Esophagus squamous epithelium (tissue), 5 donors: Measurements from ENCODE around the gene TIMP3. TPM values are rescaled to one million over a fixed set of nuclear protein-coding genes. Genes with fewer than 3 reads are reported as not detected.

Experiments used
- DNase-seq: peaks from one replicate; lab custom pipeline; 2025; lab: John Stamatoyannopoulos, UW
- H3K27ac ChIP-seq, 4 donors: fragments of 200-600 bp; sonication (generic); one replicate each; pipeline ENCODE4 v1.5.1; 2016 to 2019; ENCODE audit warnings: mild to moderate bottlenecking in 1 of 4
- H3K27me3 ChIP-seq, 4 donors: fragments of 200-600 bp; sonication (generic); 1 replicate in 3 of 4; 2 replicates in 1 of 4; pipeline versions ENCODE4 v1.5.1 to v1.6.0; 2017 to 2021; ENCODE audit warnings: antibody characterized with exemption in 1 of 4
- H3K36me3 ChIP-seq, 3 donors: fragments of 200-600 bp; sonication (generic); one replicate each; pipeline ENCODE4 v1.5.1; 2016 to 2019
- H3K4me1 ChIP-seq, 3 donors: fragments of 200-600 bp; sonication (generic); one replicate each; pipeline ENCODE4 v1.5.1; 2017 to 2019
- H3K4me3 ChIP-seq, 4 donors: fragments of 200-600 bp; sonication (generic); 1 replicate in 3 of 4; 2 replicates in 1 of 4; pipeline ENCODE4 v1.5.1; 2016 to 2019; ENCODE audit warnings: mild to moderate bottlenecking in 2 of 4, moderate library complexity in 1 of 4
- H3K9me3 ChIP-seq, 3 donors: fragments of 200-600 bp; sonication (generic); one replicate each; pipeline ENCODE4 v1.5.1; 2016 to 2019
- POLR2A ChIP-seq, 4 donors: fragments of 450-650 bp; IDR thresholded peaks; one replicate each; pipeline ENCODE4 v1.6.1; 2017; ENCODE audit warnings: antibody characterized with exemption in 4 of 4, mild to moderate bottlenecking in 4 of 4, moderate library complexity in 3 of 4
- WGBS, 2 donors: methylation state at CpG; one replicate each; pipeline ENCODE4 v1.1.5; 2018; 5-methylcytosine and 5-hydroxymethylcytosine counted together
- intact Hi-C: fragments of 100-400 bp; cut with DNase I; formaldehyde crosslinking; loops from one replicate; pipeline ENCODE4 v1.15.0; 2022
- total RNA-seq, 4 donors: library from RNA; depleted of rRNA; stranded (reverse); fragments of >200 nt; gene quantifications; one replicate each; pipeline ENCODE4 v1.1.0, GENCODE V29; 2016
- TF ChIP-seq, protein P1 (sequence below), 6 experiments: fragments of 450-650 bp in 4 of 6; fragments of 200-600 bp in 2 of 6; sonication (generic) in 2 of 6; IDR thresholded peaks; one replicate each; pipeline ENCODE4 v1.5.1; 2016 to 2019; ENCODE audit warnings: antibody characterized with exemption in 6 of 6, mild to moderate bottlenecking in 4 of 6, moderate library complexity in 4 of 6
- donor health status: DM: yes; HTN: yes; CAD: no.

Gene TIMP3
- total RNA-seq, 4 donors from 2014 or later = 15.3 to 306 (median 54.2) TPM

DNA sequence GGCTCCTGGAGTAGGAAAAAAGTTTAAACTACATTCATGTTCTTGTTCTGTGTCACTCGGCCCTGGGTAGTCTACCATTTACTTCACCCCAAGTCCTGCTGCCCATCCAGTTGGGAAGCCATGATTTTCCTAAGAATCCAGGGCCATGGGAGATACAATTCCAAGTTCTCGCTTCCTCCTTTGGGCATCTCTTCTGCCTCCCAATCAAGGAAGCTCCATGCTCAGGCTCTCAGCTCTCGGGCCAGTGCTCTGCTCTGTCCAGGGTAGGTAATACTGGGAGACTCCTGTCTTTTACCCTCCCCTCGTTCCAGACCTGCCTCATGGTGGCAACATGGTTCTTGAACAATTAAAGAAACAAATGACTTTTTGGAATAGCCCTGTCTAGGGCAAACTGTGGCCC, 60.6 kb downstream of the TIMP3 start:
- H3K27me3 ChIP-seq = no peaks in the 10 kb centered on the region
- WGBS, 2 donors = 87 to 88% methylated on average over 4 of the region's 4 CpGs
- DNase-seq = no peak
- peaks cover 5 to 44% (median 6%) of the 10 kb centered on the region in 3 donors for H3K36me3 ChIP-seq
- no peak overlapping the region for H3K4me3 ChIP-seq
- no peaks in the 10 kb centered on the region for H3K4me1 ChIP-seq
- no peak for TF ChIP-seq POLR2A (IDR thresholded peaks at IDR 0.05)
- TF ChIP-seq, protein P1, sequence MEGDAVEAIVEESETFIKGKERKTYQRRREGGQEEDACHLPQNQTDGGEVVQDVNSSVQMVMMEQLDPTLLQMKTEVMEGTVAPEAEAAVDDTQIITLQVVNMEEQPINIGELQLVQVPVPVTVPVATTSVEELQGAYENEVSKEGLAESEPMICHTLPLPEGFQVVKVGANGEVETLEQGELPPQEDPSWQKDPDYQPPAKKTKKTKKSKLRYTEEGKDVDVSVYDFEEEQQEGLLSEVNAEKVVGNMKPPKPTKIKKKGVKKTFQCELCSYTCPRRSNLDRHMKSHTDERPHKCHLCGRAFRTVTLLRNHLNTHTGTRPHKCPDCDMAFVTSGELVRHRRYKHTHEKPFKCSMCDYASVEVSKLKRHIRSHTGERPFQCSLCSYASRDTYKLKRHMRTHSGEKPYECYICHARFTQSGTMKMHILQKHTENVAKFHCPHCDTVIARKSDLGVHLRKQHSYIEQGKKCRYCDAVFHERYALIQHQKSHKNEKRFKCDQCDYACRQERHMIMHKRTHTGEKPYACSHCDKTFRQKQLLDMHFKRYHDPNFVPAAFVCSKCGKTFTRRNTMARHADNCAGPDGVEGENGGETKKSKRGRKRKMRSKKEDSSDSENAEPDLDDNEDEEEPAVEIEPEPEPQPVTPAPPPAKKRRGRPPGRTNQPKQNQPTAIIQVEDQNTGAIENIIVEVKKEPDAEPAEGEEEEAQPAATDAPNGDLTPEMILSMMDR (IDR thresholded peaks at IDR 0.05) = no peak
- intact Hi-C loops = no loop called here
- no peaks in the 10 kb centered on the region for H3K9me3 ChIP-seq
- H3K27ac ChIP-seq = no peak overlapping the region

- H3K36me3 ChIP-seq = peaks cover 2 to 34% (median 5%) of the 10 kb centered on the region in 3 donors
Observed at GRCh38 chr22:32862936-32863661, 61.6 kb downstream of the TIMP3 start.

GRCh38 chr22:32864041-32864440, 62.5 kb downstream of the TIMP3 start:
- Histone ChIP-seq H3K4me3 (no peak overlapping the region), H3K36me3 (peaks cover 0 to 25% (median 5%) of the 10 kb centered on the region in 3 donors), H3K27ac (no peak overlapping the region), H3K4me1 (no peaks in the 10 kb centered on the region), H3K9me3 (no peaks in the 10 kb centered on the region), H3K27me3 (no peaks in the 10 kb centered on the region)
- DNase-seq = no peak
- 89 to 91% methylated on average over 3 of the region's 3 CpGs for WGBS, 2 donors
- TF ChIP-seq, protein P1 (IDR thresholded peaks at IDR 0.05) = no peak
- TF ChIP-seq POLR2A (IDR thresholded peaks at IDR 0.05) = no peak
- intact Hi-C loops = no loop called here

More at GRCh38 chr22:32862936-32863661, 61.6 kb downstream of the TIMP3 start:
- H3K4me3 ChIP-seq = no peak overlapping the region
- intact Hi-C loops = no loop called here
- H3K4me1 ChIP-seq = no peaks in the 10 kb centered on the region
- TF ChIP-seq POLR2A (IDR thresholded peaks at IDR 0.05) = no peak
- TF ChIP-seq, protein P1 (IDR thresholded peaks at IDR 0.05) = no peak
- no peaks in the 10 kb centered on the region for H3K27me3 ChIP-seq
- H3K9me3 ChIP-seq = no peaks in the 10 kb centered on the region
- no peak overlapping the region for H3K27ac ChIP-seq
- WGBS, 2 donors = 70% methylated on average over 6 to 8 of the region's 8 CpGs
- no peak for DNase-seq

DNA sequence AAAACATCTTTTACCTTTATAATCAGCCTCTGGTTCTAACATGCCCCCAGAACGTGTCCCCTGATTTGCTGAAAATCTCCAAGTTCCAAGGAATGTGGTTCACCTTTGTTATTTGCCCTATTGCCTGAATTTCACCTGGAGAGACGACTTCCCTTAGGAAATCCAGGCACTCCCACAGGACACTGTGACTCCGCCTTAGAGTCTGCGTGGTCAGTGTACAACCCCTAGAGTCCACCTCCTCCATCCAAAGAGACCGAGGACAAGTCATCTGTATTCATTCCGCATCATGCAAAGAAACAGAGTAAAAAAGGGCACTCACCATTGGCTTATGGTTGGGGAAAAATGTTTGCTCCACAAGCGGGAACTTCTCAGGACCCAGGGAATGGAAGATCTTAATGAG, 63.1 kb downstream of the TIMP3 start:
- DNase-seq = no peak
- Histone ChIP-seq H3K27me3 (no peaks in the 10 kb centered on the region), H3K4me1 (no peaks in the 10 kb centered on the region), H3K4me3 (no peak overlapping the region), H3K36me3 (peaks cover 0 to 20% (median 4%) of the 10 kb centered on the region in 3 donors), H3K27ac (no peak overlapping the region), H3K9me3 (no peaks in the 10 kb centered on the region)
- 77 to 89% methylated on average over 6 to 7 of the region's 7 CpGs for WGBS, 2 donors
- intact Hi-C loops = no loop called here
- TF ChIP-seq, protein P1 (IDR thresholded peaks at IDR 0.05) = no peak
- TF ChIP-seq POLR2A (IDR thresholded peaks at IDR 0.05) = no peak

- no peaks in the 10 kb centered on the region for H3K36me3 ChIP-seq
- H3K9me3 ChIP-seq = no peaks in the 10 kb centered on the region
- H3K27ac ChIP-seq = no peak overlapping the region
- TF ChIP-seq POLR2A (IDR thresholded peaks at IDR 0.05) = no peak
- intact Hi-C loops = no loop called here
- no peaks in the 10 kb centered on the region for H3K4me1 ChIP-seq
- no peak overlapping the region for H3K4me3 ChIP-seq
- 66 to 91% methylated on average over 4 of the region's 4 CpGs for WGBS, 2 donors
- no peaks in the 10 kb centered on the region for H3K27me3 ChIP-seq
- DNase-seq = no peak
Observed at GRCh38 chr22:32866953-32867352, 65.4 kb downstream of the TIMP3 start.
